Calu3 (cell line): ENCODE results near the gene MBNL1. TPM values are rescaled to one million over a fixed set of nuclear protein-coding genes. Genes with fewer than 3 reads are reported as not detected.

Experiments used
- BruUV-seq: library from RNA; stranded (reverse); fragments of 400-500 nt; replicated peaks from 2 replicates; lab custom pipeline; 2021; lab: Mats Ljungman, UMichigan
- CTCF ChIA-PET: fragments of 300-600 bp; sonication (Branson Sonifier 250); formaldehyde crosslinking; loops from one replicate; lab custom pipeline; 2022; ENCODE audit warnings: antibody characterized with exemption; lab: Charles Lee
- DNase-seq: peaks from one replicate; pipeline ENCODE4 v3.0.0; 2022
- H3K27ac Mint-ChIP-seq: one replicate; pipeline ENCODE4 v1.8.0; 2022; ENCODE audit warnings: mixed read lengths; ENCODE audit not compliant: unreplicated experiment
- H3K27me3 Mint-ChIP-seq: one replicate; pipeline ENCODE4 v1.8.0; 2022; ENCODE audit warnings: mixed read lengths; ENCODE audit not compliant: unreplicated experiment
- H3K36me3 Mint-ChIP-seq: one replicate; pipeline ENCODE4 v1.8.0; 2022; ENCODE audit warnings: mild to moderate bottlenecking, moderate library complexity, mixed read lengths; ENCODE audit not compliant: insufficient read depth, unreplicated experiment
- H3K4me1 Mint-ChIP-seq: one replicate; pipeline ENCODE4 v1.8.0; 2022; ENCODE audit warnings: mild to moderate bottlenecking, low read depth, mixed read lengths; ENCODE audit not compliant: unreplicated experiment
- H3K4me3 Mint-ChIP-seq: one replicate; pipeline ENCODE4 v1.8.0; 2022; ENCODE audit warnings: mild to moderate bottlenecking, low read depth, moderate library complexity, mixed read lengths; ENCODE audit not compliant: unreplicated experiment
- H3K9me3 Mint-ChIP-seq: one replicate; pipeline ENCODE4 v1.8.0; 2022; ENCODE audit warnings: low read depth, mixed read lengths; ENCODE audit not compliant: unreplicated experiment
- CTCF ChIP-seq: fragments of 200-600 bp; IDR thresholded peaks from one replicate; pipeline ENCODE4 v1.8.0; 2022; ENCODE audit warnings: antibody characterized with exemption; ENCODE audit not compliant: unreplicated experiment
- intact Hi-C: fragments of 100-400 bp; cut with micrococcal nuclease; formaldehyde crosslinking; loops from one replicate; pipeline ENCODE4 v1.10.0; 2022; ENCODE audit not compliant: unreplicated experiment
- total RNA-seq: library from RNA; stranded (reverse); gene quantifications from 2 replicates; pipeline ENCODE4 v1.2.3, GENCODE V29; 2022

MBNL1 gene
- total RNA-seq, 1 experiment from 2014 or later, result 183 TPM

DNA sequence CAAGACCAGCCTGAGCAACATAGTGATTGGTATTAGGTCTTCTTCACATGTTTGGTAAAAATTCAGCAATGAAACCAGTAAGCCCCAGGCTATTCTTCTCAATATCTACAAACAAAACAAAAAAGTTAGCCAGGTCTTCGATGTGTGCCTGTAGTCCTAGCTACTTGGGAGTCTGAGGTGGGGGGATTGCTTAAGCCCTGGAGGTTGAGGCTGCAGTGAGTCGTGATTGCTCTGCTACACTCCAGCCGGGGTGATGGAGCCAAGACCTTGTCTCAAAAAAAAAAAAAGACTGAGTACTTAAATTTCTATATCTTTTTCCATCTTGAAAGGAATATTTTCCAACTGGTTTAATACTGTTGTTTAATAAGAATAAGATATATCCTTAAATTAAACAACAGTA, 106.8 kb downstream of the MBNL1 start:
- H3K4me1 Mint-ChIP-seq, result peaks cover 46% of the 10 kb centered on the region
- peaks cover 5% of the 10 kb centered on the region for H3K9me3 Mint-ChIP-seq
- CTCF ChIA-PET, result interaction anchor here (1.0 kb wide), 1 partner anchor 17 kb away, joined by 5 read pairs; no protein-coding TSS in a partner anchor
- intact Hi-C loops, result no loop called here
- H3K36me3 Mint-ChIP-seq, result peaks cover 10% of the 10 kb centered on the region
- no peaks in the 10 kb centered on the region for H3K27me3 Mint-ChIP-seq
- DNase-seq, result no peak
- no peak overlapping the region for H3K27ac Mint-ChIP-seq
- TF ChIP-seq CTCF, result no peak
- no TSS peak for BruUV-seq
- H3K4me3 Mint-ChIP-seq, result no peak overlapping the region

- TF ChIP-seq CTCF, result no peak
- intact Hi-C loops, result no loop called here
- Mint-ChIP-seq H3K4me3 (no peak overlapping the region), H3K4me1 (peaks cover 42% of the 10 kb centered on the region), H3K9me3 (peaks cover 5% of the 10 kb centered on the region), H3K27me3 (no peaks in the 10 kb centered on the region), H3K36me3 (peaks cover 10% of the 10 kb centered on the region), H3K27ac (no peak overlapping the region)
- no TSS peak for BruUV-seq
- CTCF ChIA-PET, result interaction anchor here (0.5 kb wide), 1 partner anchor 1290 kb away, joined by 4 read pairs; no protein-coding TSS in a partner anchor
- no peak for DNase-seq
Measured at GRCh38 chr3:152376351-152377183, 107.8 kb downstream of the MBNL1 start.

- H3K4me1 Mint-ChIP-seq, result peaks cover 38% of the 10 kb centered on the region
- intact Hi-C loops, result no loop called here
- CTCF ChIA-PET, result interaction anchor here (0.5 kb wide), 1 partner anchor 1291 kb away, joined by 4 read pairs; no protein-coding TSS in a partner anchor
- no peak overlapping the region for H3K4me3 Mint-ChIP-seq
- TF ChIP-seq CTCF, result no peak
- no peaks in the 10 kb centered on the region for H3K27me3 Mint-ChIP-seq
- no TSS peak for BruUV-seq
- no peak for DNase-seq
- no peak overlapping the region for H3K27ac Mint-ChIP-seq
- peaks cover 10% of the 10 kb centered on the region for H3K36me3 Mint-ChIP-seq
- peaks cover 3% of the 10 kb centered on the region for H3K9me3 Mint-ChIP-seq
Measured at GRCh38 chr3:152377184-152377570, 108.4 kb downstream of the MBNL1 start.

DNA sequence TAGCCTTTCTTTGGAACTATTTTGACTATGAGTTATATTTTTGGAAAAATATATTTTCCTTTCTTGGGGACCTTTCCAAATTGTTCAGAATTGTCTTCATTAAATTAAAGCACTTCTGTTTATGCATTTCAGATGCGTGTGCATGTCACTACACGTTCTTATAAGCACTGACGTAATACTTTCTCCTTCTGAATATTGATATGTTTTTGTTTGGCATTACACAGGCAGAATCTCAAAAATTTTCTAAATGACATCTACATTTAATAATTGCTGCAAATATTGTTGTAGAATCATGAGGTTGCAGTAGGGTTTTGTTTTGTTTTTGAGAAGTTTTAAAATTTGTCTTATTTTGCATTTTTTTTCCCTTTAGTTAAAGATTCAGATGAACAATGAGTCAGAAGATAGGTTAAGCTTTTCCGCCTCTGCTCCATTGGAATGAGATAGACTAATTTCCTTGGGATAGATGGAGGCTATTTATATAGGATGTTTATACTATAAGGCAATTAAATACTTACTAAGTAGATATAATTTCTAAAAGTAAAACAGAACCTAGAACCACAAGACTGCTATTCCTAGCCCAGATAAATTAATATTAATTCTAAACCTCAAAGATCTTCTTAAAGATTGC, 110.8 kb downstream of the MBNL1 start:
- TF ChIP-seq CTCF, result no peak
- Mint-ChIP-seq H3K36me3 (peaks cover 11% of the 10 kb centered on the region), H3K9me3 (no peaks in the 10 kb centered on the region), H3K27me3 (no peaks in the 10 kb centered on the region), H3K4me1 (peaks cover 44% of the 10 kb centered on the region), H3K4me3 (no peak overlapping the region), H3K27ac (no peak overlapping the region)
- no peak for DNase-seq
- BruUV-seq, result no TSS peak
- intact Hi-C loops, result loop anchor here (2.0 to 10.0 kb wide), 2 partner anchors 15 to 55 kb away; no protein-coding TSS in a partner anchor
- CTCF ChIA-PET, result no interaction called here
